ENCODE results near the gene CHCHD3. TPM values are rescaled to one million over a fixed set of nuclear protein-coding genes. Genes with fewer than 3 reads are reported as not detected.

CHCHD3 gene
- total RNA-seq, 2 experiments from 2014 or later, result 21.6 to 21.7 TPM

GRCh38 chr7:132735476-132735875 lies 346.4 kb downstream of the CHCHD3 start:
- CTCF ChIA-PET, result no interaction called here
- H3K36me3 Mint-ChIP-seq (ENCODE audit: low read depth), result no peaks in the 10 kb centered on the region
- DNase-seq, result no peak
- H3K27ac Mint-ChIP-seq, result no peak overlapping the region
- no peak overlapping the region for H3K4me3 Mint-ChIP-seq
- H3K9me3 Mint-ChIP-seq, result no peaks in the 10 kb centered on the region
- Histone ChIP-seq H3K27ac (ENCODE audit: low read depth in 1 of 2, low read length in 2 of 2) (no peak overlapping the region), H3K4me3 (ENCODE audit: low read length) (no peak overlapping the region), H3K36me3 (ENCODE audit: insufficient read depth, low read length) (no peaks in the 10 kb centered on the region), H3K9me3 (ENCODE audit: control insufficient read depth in 1 of 2, insufficient read depth in 1 of 2, low read length in 2 of 2) (no peaks in the 10 kb centered on the region), H3K4me1 (ENCODE audit: insufficient read depth, low read length) (no peaks in the 10 kb centered on the region), H3K27me3 (ENCODE audit: control insufficient read depth in 1 of 2, insufficient read depth in 2 of 2, low read length in 2 of 2) (no peaks in the 10 kb centered on the region)
- POLR2A ChIA-PET, result no interaction called here
- ATAC-seq (ENCODE audit: poor library complexity), result no peak
- TF ChIP-seq CTCF (IDR thresholded peaks at IDR 0.05), result no peak
- H3K4me1 Mint-ChIP-seq (ENCODE audit: low read depth), result no peaks in the 10 kb centered on the region
- intact Hi-C loops (cut with DNase I, micrococcal nuclease), result no loop called here
- H3K27me3 Mint-ChIP-seq, result peaks cover 4% of the 10 kb centered on the region

Other genes starting within 250 kb of the CHCHD3 start
- 10 to 100 TPM; 58.0 to 59.9 TPM for gene EXOC4, start 171.0 kb upstream of the CHCHD3 start, total RNA-seq